ENCODE measurements around the gene FKBP15.
A peak's percentile ranks its signal among the peaks of the same experiment; 100 is the strongest.
"Not testable (repeated sequence)": the region's sequence is repeated elsewhere in the genome, so short reads cannot be mapped to it uniquely, and the experiment has no call there.

The FKBP15 gene

DNA sequence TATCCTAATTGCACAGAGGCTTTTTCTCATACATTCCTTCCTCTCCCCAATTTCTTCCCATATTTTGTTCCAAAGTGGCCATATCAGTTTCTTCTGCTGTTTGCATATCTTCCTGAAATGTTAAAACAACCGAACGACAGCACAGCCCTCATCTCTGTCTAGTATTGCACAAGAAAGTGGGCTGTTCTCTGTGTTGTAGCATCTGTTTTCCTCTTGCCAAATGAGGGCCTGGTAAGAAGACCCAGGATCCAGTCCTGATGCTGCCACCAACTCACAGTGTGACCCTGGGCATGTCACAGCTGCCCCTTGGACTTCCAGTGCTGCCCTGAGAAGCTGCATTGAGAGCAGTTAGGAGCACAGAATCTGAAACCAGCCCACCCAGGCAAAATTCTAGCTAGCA lies 66.1 kb downstream of the FKBP15 start:
- H3K36me3 ChIP-seq (ENCODE audit: control insufficient read depth in 1 of 2, insufficient read depth in 2 of 2, low read length in 2 of 2) = peaks cover 13 to 16% of the 10 kb centered on the region in 2 donors
- peak overlapping the region; percentile 14 for H3K27ac ChIP-seq (ENCODE audit: low read length)
- H3K4me1 ChIP-seq (ENCODE audit: control insufficient read depth in 1 of 2, insufficient read depth in 2 of 2, low read length in 2 of 2) = no peaks in the 10 kb centered on the region
- no peak overlapping the region for H3K4me3 ChIP-seq (ENCODE audit: low read depth in 1 of 2, low read length in 2 of 2)
- no peaks in the 10 kb centered on the region for H3K27me3 ChIP-seq (ENCODE audit: low read depth, low read length)
- no peaks in the 10 kb centered on the region for H3K9me3 ChIP-seq (ENCODE audit: control insufficient read depth in 1 of 2, low read length in 2 of 2)

DNA sequence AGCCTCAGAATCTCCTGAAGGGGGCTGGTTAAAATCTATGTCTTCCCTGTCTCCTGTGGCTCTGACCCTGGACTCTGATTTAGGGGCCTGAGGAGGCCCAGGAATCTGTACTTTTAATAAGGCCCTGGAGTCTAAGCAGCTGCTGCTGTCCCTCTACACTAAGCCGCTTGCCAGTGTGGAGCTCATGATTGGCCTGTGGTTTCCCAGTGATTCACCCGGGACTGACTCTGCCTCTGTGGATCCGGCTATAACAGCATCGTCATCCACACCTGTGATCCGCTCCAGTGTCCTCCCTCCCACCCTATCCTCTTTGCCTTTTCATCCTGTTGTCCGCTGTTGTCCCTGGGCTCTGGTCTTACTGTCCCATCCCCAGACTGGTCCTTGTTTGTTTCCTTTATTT lies 66.6 kb downstream of the FKBP15 start:
- Histone ChIP-seq H3K27ac (ENCODE audit: low read length) (peak overlapping the region; percentile 14), H3K4me1 (ENCODE audit: control insufficient read depth in 1 of 2, insufficient read depth in 2 of 2, low read length in 2 of 2) (no peaks in the 10 kb centered on the region), H3K36me3 (ENCODE audit: control insufficient read depth in 1 of 2, insufficient read depth in 2 of 2, low read length in 2 of 2) (peaks cover 13 to 16% of the 10 kb centered on the region in 2 donors)

DNA sequence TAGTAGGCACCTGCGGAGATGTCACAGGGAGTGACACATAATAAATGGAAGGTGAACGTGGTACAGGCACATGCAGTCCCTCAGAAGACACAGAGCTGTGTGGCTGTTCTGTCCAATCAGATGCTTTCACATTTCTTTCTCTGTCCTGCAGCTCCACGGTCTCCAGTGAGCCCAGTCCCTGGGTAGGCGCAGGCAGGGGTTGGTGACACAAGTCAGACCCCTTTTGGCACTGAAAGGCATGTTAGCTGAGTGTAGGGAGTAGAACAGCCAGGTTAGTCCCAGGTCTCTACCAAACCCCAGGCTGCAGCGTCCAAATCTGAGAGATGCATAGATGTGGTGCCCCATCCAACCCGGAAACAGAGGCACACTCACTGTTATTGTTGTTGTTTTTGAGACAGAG lies 67.5 kb downstream of the FKBP15 start:
- H3K4me3 ChIP-seq (ENCODE audit: low read depth in 1 of 2, low read length in 2 of 2) = no peak overlapping the region
- no peaks in the 10 kb centered on the region for H3K9me3 ChIP-seq (ENCODE audit: control insufficient read depth in 1 of 2, low read length in 2 of 2)
- H3K27ac ChIP-seq (ENCODE audit: low read length) = no peak overlapping the region
- H3K36me3 ChIP-seq (ENCODE audit: control insufficient read depth in 1 of 2, insufficient read depth in 2 of 2, low read length in 2 of 2) = peaks cover 10 to 14% of the 10 kb centered on the region in 2 donors
- no peaks in the 10 kb centered on the region for H3K27me3 ChIP-seq (ENCODE audit: low read depth, low read length)
- H3K4me1 ChIP-seq (ENCODE audit: control insufficient read depth in 1 of 2, insufficient read depth in 2 of 2, low read length in 2 of 2) = no peaks in the 10 kb centered on the region

More for the DNA sequence above, 66.6 kb downstream of the FKBP15 start:
- Histone ChIP-seq H3K27me3 (ENCODE audit: low read depth, low read length) (no peaks in the 10 kb centered on the region), H3K4me3 (ENCODE audit: low read depth in 1 of 2, low read length in 2 of 2) (no peak overlapping the region), H3K9me3 (ENCODE audit: control insufficient read depth in 1 of 2, low read length in 2 of 2) (no peaks in the 10 kb centered on the region)

DNA sequence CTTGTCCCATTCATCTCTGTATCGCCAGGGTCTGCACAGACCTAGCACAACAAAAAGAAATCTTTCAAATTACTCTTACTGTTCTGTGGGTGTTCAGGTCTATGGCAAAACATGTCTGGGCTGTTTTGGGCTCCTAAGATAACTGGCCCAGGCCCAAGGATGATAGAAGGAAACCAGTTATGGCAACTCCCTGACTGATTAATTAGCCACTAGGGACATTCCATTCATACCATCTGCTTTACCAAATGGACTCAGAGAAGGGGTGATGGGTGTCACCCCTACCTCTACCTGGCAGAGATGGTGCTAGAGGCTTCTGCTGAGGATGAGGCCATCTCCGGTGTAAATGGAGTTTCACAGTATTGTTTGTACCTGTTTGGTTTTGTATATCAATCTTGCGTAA lies 68.4 kb downstream of the FKBP15 start:
- Histone ChIP-seq H3K9me3 (ENCODE audit: control insufficient read depth in 1 of 2, low read length in 2 of 2) (no peaks in the 10 kb centered on the region), H3K36me3 (ENCODE audit: control insufficient read depth in 1 of 2, insufficient read depth in 2 of 2, low read length in 2 of 2) (peaks cover 2 to 7% of the 10 kb centered on the region in 2 donors), H3K27ac (ENCODE audit: low read length) (peak overlapping the region; percentile 24), H3K4me1 (ENCODE audit: control insufficient read depth in 1 of 2, insufficient read depth in 2 of 2, low read length in 2 of 2) (no peaks in the 10 kb centered on the region), H3K4me3 (ENCODE audit: low read depth in 1 of 2, low read length in 2 of 2) (peak overlapping the region in 1 of 2 donors; percentile 72), H3K27me3 (ENCODE audit: low read depth, low read length) (no peaks in the 10 kb centered on the region)

DNA sequence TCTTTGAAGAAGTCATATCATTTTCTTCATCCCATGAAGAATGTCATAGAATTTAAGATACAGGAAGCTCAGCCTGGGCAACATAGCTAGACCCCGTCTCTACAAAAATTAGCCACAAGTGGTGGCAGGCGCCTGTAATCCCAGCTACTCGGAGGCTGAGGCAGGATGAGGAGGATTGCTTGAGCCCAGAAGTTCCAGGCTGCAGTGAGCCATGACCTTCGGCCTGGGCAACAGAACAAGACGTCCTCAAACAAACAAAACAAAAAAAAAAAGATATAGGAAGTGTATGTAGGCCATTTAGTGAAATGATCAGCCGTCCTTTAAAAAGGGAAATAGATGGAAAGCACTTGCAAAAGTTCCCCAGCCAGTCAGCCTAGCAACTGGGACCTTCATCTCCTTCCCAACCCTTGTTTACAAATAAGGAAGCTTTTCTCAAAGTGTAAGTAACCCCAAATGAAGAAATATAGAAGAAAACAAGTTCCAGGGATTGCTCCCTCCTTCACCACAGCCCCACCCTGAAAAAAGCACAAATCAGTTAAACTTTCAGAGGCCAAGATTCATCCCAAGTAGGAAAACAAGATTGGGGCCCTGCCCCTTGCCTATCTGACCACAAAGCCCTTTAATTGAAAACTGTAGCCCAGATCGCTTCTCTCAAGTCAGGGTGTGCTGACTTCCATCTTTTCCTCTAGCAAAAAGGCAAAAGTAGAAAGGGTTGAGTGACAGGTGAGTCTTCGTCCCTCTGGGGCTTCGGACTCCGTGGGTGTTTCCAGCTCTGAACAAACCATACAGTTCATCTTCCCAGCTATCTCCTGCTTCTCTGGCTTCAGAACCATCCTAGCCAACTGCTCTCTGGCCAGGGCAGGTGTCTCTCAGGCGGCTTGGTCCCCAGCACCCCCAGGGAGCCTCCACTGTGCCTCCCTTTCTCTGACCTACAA lies 69.1 kb downstream of the FKBP15 start:
- Histone ChIP-seq H3K36me3 (ENCODE audit: control insufficient read depth in 1 of 2, insufficient read depth in 2 of 2, low read length in 2 of 2) (no peaks in the 10 kb centered on the region), H3K27me3 (ENCODE audit: low read depth, low read length) (no peaks in the 10 kb centered on the region), H3K9me3 (ENCODE audit: control insufficient read depth in 1 of 2, low read length in 2 of 2) (no peaks in the 10 kb centered on the region), H3K4me1 (ENCODE audit: control insufficient read depth in 1 of 2, insufficient read depth in 2 of 2, low read length in 2 of 2) (no peaks in the 10 kb centered on the region), H3K27ac (ENCODE audit: low read length) (peak overlapping the region; percentile 62), H3K4me3 (ENCODE audit: low read depth in 1 of 2, low read length in 2 of 2) (peak overlapping the region; percentile 72 to 89)

DNA sequence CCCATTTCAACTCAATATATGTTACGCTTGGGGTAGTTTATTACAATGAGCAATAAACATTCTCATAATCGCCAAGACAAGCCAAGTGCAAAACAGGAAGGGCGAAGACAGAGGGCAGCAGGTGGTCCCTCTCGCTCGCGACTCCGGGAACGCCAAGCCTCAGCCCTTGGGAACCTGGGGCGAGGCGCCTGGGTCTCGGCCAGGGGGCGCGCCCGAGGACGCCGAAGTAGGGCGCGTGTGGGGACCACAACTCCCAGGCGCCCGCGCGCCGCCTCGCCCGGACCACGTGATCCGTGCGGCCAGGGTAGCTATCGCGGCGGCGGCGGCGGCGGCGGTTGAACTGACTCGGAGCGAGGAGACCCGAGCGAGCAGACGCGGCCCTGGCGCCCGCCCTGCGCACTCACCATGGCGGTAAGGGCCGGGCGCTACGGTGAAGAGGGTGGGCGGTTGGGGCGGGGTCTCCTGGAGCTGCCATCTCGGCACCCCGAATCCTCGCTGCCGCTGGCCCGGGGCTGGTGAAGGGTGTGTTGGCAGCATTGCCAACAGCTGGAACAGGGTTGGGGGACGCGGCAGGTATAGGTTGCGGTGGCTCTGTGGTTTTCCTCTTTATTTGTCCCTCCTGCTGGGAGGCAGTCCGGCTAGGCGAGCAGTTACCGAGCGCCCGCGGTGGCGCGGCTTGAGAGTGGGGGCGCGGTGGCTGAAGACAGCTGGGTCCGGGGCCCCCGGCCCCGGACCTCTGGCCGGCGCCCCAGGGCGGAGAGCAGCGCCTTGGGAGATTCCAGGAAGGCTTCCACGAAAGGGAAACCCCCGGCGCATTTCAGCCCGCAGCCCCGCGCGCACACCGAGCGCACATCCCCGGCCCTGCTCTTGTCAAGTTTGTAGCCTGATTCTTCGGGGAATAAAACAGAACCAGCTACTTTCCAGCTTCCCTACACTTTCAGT lies 70.1 kb downstream of the FKBP15 start, which contains the start of gene SLC31A2:
TSS of gene SLC31A2 (plus strand) at position 338 of the 942 bp plus-strand sequence. CDS start at position 406, 68 bp downstream.
- H3K27ac ChIP-seq (ENCODE audit: low read length) = peak within 1 kb of the TSS; percentile 62

DNA sequence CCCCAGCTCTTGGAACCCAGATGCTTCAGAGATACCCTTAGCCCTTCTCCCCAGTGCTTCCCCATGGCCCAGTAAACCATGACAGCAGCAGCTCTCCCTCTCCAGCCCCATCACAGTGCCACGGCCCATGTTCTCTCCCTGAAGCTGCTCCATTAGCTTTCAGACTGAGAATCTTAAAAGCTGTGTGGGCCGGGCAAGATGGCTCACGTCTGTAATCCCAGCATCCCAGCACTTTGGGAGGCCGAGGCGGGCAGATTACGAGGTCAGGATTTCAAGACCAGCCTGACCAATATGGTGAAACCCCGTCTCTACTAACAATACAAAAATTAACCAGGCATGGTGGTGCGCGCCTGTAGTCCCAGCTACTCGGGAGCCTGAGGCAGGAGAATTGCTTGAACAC lies 71.5 kb downstream of the FKBP15 start:
- H3K9me3 ChIP-seq (ENCODE audit: control insufficient read depth in 1 of 2, low read length in 2 of 2); H3K4me1 ChIP-seq (ENCODE audit: control insufficient read depth in 1 of 2, insufficient read depth in 2 of 2, low read length in 2 of 2); H3K36me3 ChIP-seq (ENCODE audit: control insufficient read depth in 1 of 2, insufficient read depth in 2 of 2, low read length in 2 of 2); H3K4me3 ChIP-seq (ENCODE audit: low read depth in 1 of 2, low read length in 2 of 2); H3K27me3 ChIP-seq (ENCODE audit: low read depth, low read length); H3K27ac ChIP-seq (ENCODE audit: low read length): not testable (repeated sequence)

More for the DNA sequence above, 70.1 kb downstream of the FKBP15 start, which contains the start of gene SLC31A2:
- no peaks in the 10 kb centered on the region for H3K36me3 ChIP-seq (ENCODE audit: control insufficient read depth in 1 of 2, insufficient read depth in 2 of 2, low read length in 2 of 2)
- H3K4me3 ChIP-seq (ENCODE audit: low read depth in 1 of 2, low read length in 2 of 2) = peak within 1 kb of the TSS; percentile 72 to 89
- no peaks in the 10 kb centered on the region for H3K4me1 ChIP-seq (ENCODE audit: control insufficient read depth in 1 of 2, insufficient read depth in 2 of 2, low read length in 2 of 2)
- no peaks in the 10 kb centered on the region for H3K27me3 ChIP-seq (ENCODE audit: low read depth, low read length)
- no peaks in the 10 kb centered on the region for H3K9me3 ChIP-seq (ENCODE audit: control insufficient read depth in 1 of 2, low read length in 2 of 2)

DNA sequence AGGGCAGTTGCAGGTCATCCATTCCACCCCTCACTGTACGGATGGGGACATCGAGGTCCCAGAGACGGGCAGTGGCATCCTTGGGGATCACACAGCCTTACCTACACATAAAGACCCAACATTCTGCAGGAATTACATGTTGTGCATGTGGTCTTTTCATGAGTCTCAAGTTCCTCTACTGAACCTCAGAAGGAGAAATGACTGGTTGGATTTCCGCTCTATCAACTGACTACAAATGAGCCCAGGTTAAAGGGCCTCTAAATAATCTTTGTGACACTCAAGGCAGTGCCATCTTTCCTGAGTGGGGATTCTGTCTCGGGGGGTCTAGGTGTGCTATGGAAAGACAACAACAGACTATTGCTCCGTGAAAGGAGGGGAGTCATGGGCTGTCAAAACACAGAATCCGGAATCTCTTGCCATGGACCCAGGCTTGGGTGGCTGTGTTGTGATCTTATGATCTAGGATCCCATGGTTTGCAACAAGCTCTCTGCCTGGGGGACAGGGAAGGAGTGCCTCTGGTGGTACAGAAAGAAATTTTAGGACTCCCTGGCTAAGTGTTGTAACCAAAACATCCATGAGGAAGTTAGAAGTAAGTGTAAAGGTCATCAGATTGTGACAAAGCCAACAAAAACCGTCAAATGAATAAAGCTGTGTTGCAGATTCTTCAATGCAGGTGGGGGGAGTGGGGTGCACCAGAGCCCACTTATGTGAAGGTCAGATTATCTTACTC lies 72.1 kb downstream of the FKBP15 start:
- H3K4me1 ChIP-seq (ENCODE audit: control insufficient read depth in 1 of 2, insufficient read depth in 2 of 2, low read length in 2 of 2) = no peaks in the 10 kb centered on the region
- no peaks in the 10 kb centered on the region for H3K9me3 ChIP-seq (ENCODE audit: control insufficient read depth in 1 of 2, low read length in 2 of 2)
- no peaks in the 10 kb centered on the region for H3K27me3 ChIP-seq (ENCODE audit: low read depth, low read length)
- H3K36me3 ChIP-seq (ENCODE audit: control insufficient read depth in 1 of 2, insufficient read depth in 2 of 2, low read length in 2 of 2) = no peaks in the 10 kb centered on the region
- H3K4me3 ChIP-seq (ENCODE audit: low read depth in 1 of 2, low read length in 2 of 2) = no peak overlapping the region
- no peak overlapping the region for H3K27ac ChIP-seq (ENCODE audit: low read length)

DNA sequence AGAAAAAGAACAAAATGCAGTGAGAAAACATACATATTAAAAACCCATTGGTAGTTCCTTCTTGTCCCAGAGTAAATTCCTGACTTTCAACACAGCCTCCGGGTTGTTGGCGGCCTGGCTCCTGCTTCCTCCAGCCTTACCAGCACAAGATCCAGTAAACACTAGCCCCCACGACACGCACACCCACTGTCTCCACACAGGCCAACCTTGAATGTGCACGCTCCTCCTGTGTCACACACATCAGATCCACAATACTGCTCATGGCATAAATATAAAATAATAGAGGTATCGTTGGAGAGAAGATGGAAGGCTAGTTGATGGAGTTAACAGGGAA lies 72.7 kb downstream of the FKBP15 start:
- Histone ChIP-seq H3K27ac (ENCODE audit: low read length) (no peak overlapping the region), H3K4me1 (ENCODE audit: control insufficient read depth in 1 of 2, insufficient read depth in 2 of 2, low read length in 2 of 2) (no peaks in the 10 kb centered on the region), H3K4me3 (ENCODE audit: low read depth in 1 of 2, low read length in 2 of 2) (no peak overlapping the region)

DNA sequence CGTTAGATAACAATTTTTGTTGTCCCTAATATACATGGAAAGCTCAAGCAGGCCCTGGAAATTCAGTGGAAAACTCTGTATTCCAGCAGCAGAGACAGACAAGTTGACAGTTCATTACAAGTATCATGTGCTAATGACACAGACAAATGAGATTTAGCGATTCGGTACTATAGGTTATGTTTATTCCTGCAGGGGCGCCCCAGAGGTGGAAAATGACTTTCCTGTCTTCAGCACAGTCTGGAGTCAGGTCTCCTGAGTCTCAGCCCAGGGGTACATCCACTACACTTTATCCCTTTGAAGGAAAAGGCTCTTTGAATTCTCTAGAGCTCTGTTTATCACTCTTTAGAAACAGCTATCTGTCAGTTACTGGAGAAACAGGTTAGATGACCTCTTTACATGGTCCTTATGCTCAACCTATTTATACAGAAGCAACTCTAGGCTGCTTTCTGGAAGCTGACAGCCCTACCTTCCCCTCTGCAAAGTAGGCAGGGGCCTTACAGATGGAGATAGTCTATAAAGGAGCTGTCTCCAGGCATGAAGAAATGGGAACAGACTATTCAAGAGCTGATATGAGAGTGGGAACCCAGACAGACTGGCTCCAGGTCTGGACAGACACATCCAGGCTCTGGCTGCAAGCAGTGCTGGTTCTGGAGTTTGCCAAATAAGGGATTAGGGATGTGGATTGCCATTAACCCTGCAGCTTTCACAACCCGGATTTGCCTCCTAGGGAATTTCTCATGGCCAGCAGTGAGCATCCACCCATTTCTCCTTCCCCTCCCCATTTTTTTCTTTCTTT lies 77.4 kb downstream of the FKBP15 start:
- H3K27ac ChIP-seq (ENCODE audit: low read length) = no peak overlapping the region
- no peaks in the 10 kb centered on the region for H3K27me3 ChIP-seq (ENCODE audit: low read depth, low read length)
- no peak overlapping the region for H3K4me3 ChIP-seq (ENCODE audit: low read depth in 1 of 2, low read length in 2 of 2)
- H3K4me1 ChIP-seq (ENCODE audit: control insufficient read depth in 1 of 2, insufficient read depth in 2 of 2, low read length in 2 of 2) = no peaks in the 10 kb centered on the region
- H3K9me3 ChIP-seq (ENCODE audit: control insufficient read depth in 1 of 2, low read length in 2 of 2) = no peaks in the 10 kb centered on the region
- H3K36me3 ChIP-seq (ENCODE audit: control insufficient read depth in 1 of 2, insufficient read depth in 2 of 2, low read length in 2 of 2) = no peaks in the 10 kb centered on the region

More for the DNA sequence above, 72.7 kb downstream of the FKBP15 start:
- Histone ChIP-seq H3K27me3 (ENCODE audit: low read depth, low read length) (no peaks in the 10 kb centered on the region), H3K9me3 (ENCODE audit: control insufficient read depth in 1 of 2, low read length in 2 of 2) (no peaks in the 10 kb centered on the region), H3K36me3 (ENCODE audit: control insufficient read depth in 1 of 2, insufficient read depth in 2 of 2, low read length in 2 of 2) (no peaks in the 10 kb centered on the region)

Data from muscle layer of duodenum (tissue), 2 donors.